HG02763 (cell line): ENCODE results near the gene ARGLU1.

Source experiments
- ATAC-seq: cut with Tn5 transposase; IDR thresholded peaks from one replicate; pipeline ENCODE4 v1.9.1; 2021; ENCODE audit warnings: mild to moderate bottlenecking, moderate library complexity; ENCODE audit not compliant: unreplicated experiment

The ARGLU1 gene

GRCh38 chr13:106548064-106548696 lies 19.8 kb downstream of the ARGLU1 start:
- no peak for ATAC-seq

- no peak for ATAC-seq
These were observed 26.1 kb downstream of the ARGLU1 start for GRCh38 chr13:106541826-106542225.

GRCh38 chr13:106540613-106541012 lies 27.3 kb downstream of the ARGLU1 start:
- ATAC-seq = no peak

DNA sequence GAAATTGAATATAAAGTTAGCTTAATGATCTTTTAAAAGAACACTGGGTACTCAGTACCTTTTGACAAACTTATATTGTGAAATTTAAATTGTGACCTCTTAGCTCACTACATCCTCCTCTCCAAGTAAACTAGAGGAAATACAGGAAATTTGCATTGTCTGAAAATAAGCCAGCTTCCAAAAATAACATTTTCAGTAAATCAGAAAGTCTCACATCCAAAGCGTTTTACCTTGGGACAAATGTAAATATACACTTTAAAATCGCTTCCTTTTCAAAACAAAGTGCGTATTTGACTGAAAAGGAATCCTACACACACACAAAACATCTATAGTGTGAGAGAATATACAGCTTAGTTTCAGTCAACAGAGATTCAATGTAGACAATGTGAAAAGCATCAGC lies 30.4 kb downstream of the ARGLU1 start:
- no peak for ATAC-seq

GRCh38 chr13:106536244-106537034 lies 31.5 kb downstream of the ARGLU1 start:
- ATAC-seq = peak; percentile 33

DNA sequence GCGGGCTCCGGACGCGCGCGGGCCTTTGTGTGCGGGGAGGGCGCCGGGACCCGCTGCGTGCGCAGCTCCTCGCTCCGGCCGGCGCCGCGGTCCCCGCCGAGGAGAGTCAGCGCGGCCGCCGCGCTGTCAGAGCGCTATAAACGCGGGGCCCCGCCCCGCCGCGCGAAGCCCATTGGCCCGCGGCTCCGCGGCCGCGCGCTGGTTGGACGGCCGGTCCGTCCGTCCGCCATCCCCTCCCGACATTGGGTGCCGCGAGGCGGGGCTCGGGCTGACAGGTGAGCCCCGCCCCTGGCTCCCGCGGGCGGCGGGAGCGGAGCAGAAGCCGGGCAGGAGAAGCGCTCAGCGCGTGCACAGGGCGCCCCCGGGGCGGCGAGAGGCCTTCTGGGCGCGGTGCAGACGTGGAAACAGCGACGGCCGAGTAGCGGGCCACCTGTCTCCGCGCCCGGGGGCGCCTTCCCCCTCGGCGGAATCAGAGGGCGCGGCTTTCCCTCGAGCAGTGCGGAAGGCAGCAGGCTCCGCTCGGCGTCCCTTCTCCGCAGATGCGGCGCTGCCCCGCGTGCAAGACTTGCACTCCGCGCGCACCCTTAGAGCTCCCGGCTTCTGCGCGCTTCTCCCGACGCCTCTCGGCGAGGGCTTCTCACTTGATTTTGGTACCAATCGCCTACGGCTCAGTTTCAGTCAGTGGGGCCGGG lies 32.2 kb downstream of the ARGLU1 start, which contains the start of gene EFNB2:
Gene EFNB2, minus strand, starts transcription at position 111 of the 692 bp plus-strand sequence. CDS start 698 bp downstream, outside the sequence.
- peak; percentile 98 for ATAC-seq

GRCh38 chr13:106534639-106535551 lies 33.0 kb downstream of the ARGLU1 start:
- peak; percentile 21 for ATAC-seq

DNA sequence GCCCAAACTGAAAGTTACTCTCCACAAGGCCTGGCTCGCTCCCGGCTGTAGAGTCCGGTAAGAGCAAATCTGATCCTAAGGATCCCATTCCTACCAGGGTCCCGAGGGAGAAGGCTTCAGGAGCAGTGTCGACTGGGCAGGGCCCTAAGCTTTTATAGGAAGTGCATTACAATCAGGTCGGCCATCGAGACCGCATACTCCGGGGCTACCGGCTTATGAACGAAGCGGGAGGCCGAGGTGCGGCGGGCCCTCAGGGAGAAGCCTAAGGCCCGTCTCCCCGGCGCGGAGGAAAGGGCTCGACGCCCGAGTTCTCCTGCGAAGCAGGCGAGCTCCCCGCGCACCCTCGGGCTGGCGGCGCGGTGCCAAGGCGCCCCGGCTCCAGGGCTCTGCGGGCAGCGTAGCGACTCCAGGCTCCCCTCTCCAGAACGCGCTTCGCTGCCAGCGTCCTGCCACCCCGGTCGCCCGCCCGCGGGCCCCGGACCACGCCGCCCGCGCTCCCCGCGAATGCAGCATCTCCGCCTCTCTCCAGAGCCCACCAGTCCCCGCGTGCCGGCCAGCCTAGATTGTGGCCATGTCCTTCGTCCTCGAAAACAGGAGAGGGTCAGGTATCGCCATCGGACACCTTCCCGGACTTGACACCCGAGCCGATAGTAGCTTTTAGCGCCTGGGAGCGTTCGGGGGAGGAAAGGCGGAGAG lies 33.8 kb downstream of the ARGLU1 start:
- no peak for ATAC-seq

DNA sequence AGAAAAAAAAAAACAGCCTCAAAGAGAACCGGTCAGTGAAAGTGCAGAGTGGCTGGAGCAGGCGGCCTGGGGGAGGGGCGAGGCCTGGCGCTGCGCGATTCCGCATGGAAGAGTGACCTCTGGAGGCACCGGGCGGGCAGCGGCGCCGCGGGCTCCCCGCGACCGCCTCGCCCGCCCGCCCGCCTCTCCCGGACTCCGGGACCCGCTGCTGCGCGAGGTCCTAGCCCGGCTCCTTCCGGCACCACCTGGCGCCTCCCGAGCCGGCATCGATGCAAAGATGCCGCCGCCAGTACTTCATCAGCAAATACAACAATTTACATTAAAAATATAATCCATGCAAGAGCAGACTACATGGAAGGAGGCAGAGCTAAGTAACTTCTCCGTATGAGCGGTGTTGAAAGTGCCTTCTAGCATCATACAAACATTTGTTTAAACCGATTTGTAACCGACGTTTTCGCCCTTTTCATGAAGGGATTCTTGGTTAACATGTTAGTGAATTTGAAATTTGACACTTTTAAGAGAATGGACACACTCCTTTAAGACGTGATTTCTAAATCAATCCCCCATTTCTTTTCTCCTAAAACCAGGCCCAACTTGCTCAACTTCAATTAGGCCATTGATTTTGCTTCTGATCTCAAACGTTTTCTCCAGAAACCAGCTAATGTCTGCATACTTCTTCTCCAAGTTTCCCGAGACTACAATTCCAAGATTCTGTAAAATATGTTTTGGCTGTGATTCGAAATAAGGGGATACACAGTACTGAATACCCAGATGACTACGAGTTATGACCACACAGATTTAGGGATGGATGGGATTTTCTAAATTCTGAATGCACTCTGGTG lies 34.6 kb downstream of the ARGLU1 start:
- no peak for ATAC-seq

GRCh38 chr13:106532111-106532929 lies 35.6 kb downstream of the ARGLU1 start:
- ATAC-seq = no peak

GRCh38 chr13:106530980-106531481 lies 36.9 kb downstream of the ARGLU1 start:
- ATAC-seq = no peak

- ATAC-seq = no peak
These were observed 37.6 kb downstream of the ARGLU1 start for GRCh38 chr13:106530171-106530851.

DNA sequence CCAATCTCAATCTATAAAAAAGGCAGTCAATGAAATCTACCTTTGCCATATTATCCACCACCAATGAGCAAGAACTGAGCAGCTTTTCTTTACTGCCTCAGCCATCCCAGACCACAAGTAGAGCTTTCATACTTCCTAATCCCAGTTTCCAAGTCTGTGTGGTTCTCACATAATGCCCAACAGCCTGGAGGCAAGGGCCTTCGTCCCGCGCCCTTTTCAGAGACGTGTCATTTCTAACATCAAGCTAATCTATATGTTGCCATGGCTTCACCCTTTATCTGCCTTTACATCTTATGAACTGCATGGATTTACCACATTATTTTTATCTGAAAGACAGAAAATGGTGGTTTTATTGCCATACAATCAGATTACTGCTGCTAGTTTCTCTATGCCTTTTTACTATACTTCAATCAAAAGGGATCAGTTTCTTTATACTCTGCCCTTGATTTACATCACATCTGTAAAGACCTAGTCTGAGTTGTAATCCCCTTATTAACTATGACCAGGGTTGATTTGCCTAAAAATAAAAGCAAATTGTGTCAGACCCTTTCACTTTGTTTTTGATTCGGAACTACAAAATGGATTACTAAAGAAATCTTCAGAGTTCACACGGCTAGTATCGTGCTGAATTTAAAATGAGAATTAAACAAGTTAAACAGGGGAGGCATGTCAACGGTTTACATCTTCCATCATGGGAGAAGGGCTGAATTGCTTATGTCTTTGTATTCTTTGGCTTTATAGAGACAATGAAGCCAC lies 38.3 kb downstream of the ARGLU1 start:
- no peak for ATAC-seq

DNA sequence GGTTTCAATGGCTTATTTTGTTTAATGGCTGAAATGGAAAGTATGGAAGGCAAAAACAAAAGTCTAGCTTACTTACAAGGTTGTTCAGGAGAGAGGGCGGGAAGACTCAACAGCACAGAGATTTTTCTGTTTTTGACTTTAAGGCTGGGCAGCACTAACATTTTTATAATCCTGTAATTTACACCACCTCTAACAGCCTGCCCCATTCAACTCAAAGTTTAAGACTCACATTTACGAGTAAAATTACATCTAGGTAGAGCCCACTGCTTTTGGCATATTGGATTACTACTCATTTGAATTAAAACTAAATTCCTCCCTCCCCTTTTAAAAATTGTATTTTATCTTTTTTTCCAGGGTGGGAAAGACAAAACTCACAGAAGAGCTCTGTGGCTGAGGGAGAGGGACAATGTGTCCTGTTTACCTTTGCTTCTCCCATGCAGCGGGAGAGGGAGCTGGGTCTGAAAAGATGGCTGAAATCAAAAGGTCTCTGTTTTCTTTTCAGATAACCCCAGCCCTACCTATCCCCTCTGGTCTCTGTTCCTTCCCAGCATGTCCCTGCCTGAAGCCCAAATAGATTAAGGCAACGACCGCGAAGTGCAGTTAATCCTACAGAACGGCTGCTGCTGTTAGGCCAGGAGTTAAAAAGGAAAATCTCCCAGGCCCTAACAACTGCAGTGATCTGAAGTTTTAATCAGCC lies 39.1 kb downstream of the ARGLU1 start:
- ATAC-seq = no peak

DNA sequence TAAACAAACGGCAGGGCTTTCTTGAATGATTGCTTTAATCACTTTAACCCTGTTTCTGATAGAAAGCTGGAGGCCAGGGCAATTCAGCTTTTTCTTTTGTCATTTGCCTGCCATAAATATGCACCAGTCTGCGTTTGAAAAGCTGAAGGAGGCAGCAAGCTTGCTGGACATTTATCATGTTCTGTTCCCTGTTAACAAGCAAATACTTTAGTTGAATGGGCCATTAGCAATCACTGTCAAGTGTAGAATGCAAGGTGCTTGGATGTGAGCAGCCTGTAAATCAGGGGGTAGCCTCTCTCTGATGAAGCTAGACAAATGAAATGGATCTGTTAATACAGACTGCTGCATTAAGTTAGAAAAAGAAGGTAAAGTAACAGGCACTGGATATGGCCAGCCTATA lies 40.1 kb downstream of the ARGLU1 start:
- no peak for ATAC-seq

GRCh38 chr13:106527445-106527801 lies 40.5 kb downstream of the ARGLU1 start:
- ATAC-seq = no peak
